NOMO-1 treated with DMSO at 0.1 percent for 48 hours (cell line): ENCODE data around the gene LHFPL3.

Experiments used
- DNase-seq: peaks from one replicate; lab custom pipeline; 2025; ENCODE audit not compliant: unreplicated experiment; lab: John Stamatoyannopoulos, UW

LHFPL3 gene

GRCh38 chr7:104794154-104794553 lies 465.8 kb downstream of the LHFPL3 start:
- no peak for DNase-seq

DNA sequence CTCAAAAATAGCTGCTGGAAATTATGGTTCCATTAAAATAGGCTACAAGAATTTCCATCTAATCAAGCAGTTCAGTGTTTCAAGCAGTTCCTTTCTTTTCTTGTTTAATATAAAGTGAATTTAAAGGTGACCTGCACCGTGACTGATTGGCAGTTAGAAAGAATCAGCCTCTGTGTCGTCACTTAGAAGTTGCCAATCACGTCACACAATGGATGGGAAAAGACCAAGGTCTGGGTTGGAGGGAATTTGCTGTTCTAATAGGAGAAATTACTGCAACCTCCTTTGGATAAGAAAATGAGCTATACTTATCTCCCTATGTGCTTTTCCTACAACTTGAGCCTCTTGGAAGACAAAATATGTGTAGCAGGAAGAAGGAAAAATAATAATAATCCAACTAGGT lies 466.2 kb downstream of the LHFPL3 start:
- DNase-seq: no peak

DNA sequence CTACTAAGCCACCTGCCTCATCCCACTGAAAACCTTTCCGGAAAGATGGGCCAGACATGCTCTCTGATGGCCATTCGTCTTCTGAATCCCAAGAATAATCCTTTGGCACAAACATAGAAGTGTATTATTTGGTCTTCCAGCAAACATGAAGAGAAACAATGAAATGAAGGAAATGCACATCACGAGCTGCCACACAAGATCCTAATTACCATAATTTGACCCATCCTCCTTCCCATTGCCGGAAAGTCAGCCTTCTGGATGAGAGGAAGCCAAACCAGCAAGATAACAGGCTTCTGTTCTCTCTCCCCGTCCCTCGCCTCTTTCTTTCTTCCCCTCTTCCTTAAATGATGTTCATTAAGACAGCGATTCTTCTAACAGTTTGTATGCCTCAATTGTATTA lies 466.7 kb downstream of the LHFPL3 start:
- no peak for DNase-seq

- no peak for DNase-seq
These were observed 467.4 kb downstream of the LHFPL3 start for GRCh38 chr7:104795616-104796398.

- DNase-seq: no peak
These were observed 471.9 kb downstream of the LHFPL3 start for GRCh38 chr7:104800307-104800706.

DNA sequence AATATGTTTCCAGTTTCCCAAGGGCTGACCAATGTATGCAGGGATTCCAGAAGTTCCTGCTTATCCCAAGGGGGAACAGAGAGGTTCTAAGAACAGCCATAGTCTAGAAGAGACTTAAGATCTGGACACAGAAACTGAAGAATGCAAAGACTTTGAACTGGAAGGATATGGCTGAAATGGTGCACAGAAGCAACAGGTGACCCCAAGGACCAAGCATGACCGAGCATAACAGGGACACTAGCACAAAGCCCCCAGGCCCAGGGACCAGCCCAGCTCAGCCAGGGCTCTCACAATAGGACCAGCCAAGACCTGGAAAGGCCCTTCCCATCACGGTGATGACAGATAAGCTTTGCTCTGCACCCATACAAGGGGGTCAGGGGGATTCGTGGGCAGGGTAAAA lies 472.6 kb downstream of the LHFPL3 start:
- DNase-seq: no peak

- no peak for DNase-seq
These were observed 475.5 kb downstream of the LHFPL3 start for GRCh38 chr7:104803931-104804330.

- no peak for DNase-seq
These were observed 476.3 kb downstream of the LHFPL3 start for GRCh38 chr7:104804696-104805095.

DNA sequence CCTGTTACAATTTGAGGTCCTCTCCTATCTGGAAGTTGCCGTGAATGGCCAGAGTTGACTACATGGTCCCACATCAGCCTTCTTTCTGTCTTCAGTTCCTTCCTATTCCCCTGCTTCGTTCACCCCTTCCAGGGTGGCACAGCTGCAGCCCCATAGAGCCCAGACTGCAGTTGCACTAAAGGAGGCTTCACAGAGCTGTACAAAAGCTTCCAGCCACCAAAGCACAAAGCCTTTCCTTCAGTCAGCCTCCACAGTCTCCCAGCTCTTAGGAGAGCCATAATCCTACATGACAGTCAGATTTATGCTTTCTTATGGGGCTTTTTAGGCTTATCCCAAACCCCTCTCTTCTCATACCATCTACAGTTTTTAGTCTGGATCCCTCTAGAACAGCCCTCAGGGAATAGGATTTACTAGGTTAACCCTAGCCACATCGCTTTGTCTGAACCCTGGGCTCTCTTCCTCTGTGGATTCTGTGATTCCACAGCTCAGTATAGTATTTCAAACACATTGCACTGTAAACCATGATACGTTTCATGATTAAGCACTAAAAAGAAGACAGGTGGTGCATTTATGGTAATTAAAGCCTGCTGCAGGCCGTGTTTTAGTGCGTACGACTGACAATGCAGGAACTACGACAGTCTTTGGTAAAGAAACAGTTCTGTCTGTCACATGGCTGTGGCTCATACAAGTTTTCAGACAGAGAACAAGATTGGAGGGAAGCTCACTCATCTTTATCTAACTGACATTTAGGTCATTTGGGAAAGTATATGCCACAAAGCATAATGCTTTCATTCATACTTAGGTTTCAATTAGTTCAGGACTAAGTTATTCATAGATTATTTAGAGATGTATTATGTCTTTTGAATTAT lies 477.3 kb downstream of the LHFPL3 start:
- DNase-seq: no peak

DNA sequence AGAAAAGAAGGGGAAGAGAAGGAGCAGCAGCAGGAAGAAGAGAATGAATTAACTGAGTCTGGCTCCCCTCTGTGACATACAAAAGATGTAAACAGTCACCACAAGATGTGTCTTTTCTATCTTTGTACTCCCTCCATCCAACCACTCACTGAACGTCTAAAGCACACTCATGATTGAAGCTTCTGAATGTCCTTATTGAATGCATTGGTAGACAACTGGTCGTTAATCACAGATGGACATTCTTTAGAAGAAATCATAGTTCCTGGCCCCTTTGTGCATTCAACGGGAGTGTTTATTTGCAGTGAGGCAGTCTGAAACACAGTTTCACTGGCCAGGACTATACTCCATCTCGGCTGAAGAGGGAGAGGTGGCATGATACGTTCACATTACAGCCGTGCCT lies 479.3 kb downstream of the LHFPL3 start:
- DNase-seq: no peak

DNA sequence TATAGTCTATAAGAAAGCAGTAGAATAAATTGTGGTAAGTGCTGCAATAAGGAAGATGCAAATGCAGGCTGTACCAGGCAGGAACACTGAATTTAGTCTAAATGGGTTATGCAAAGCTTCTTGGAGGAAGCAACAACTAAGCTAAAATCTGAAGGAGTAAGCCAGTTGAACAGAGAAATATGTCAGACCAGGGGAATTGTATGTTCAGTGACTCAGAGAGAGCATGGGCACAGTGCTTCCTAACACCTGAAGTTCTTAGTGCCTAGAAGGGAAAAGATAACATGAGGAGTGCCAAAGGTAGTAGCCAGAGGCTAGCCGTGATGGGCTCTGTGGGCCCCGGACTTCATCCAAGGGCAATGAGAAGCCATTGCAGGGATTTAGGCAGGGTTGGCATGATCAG lies 481.5 kb downstream of the LHFPL3 start:
- no peak for DNase-seq

- no peak for DNase-seq
These were observed 485.7 kb downstream of the LHFPL3 start for GRCh38 chr7:104814126-104814525.

- DNase-seq: no peak
These were observed 486.4 kb downstream of the LHFPL3 start for GRCh38 chr7:104814671-104815400.

DNA sequence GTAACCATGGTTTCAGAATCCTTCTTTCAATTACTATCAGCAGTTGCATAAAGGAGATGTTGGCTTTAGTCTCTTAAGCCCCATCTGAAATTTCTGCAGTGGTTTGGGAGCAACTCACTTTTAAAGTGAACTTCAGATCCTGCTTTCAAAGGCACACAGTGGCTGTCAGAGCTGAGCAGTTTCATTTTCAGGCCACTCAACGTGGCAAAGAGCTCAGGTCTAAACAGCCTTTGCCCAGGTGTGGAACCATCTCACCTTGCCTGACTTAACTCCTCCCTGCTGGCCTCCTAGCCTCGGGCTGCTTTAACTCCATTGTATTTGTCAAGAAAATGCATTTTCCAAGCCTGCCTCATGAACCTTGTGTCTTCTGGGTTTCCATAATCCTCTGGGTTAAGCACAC lies 488.1 kb downstream of the LHFPL3 start:
- no peak for DNase-seq

DNA sequence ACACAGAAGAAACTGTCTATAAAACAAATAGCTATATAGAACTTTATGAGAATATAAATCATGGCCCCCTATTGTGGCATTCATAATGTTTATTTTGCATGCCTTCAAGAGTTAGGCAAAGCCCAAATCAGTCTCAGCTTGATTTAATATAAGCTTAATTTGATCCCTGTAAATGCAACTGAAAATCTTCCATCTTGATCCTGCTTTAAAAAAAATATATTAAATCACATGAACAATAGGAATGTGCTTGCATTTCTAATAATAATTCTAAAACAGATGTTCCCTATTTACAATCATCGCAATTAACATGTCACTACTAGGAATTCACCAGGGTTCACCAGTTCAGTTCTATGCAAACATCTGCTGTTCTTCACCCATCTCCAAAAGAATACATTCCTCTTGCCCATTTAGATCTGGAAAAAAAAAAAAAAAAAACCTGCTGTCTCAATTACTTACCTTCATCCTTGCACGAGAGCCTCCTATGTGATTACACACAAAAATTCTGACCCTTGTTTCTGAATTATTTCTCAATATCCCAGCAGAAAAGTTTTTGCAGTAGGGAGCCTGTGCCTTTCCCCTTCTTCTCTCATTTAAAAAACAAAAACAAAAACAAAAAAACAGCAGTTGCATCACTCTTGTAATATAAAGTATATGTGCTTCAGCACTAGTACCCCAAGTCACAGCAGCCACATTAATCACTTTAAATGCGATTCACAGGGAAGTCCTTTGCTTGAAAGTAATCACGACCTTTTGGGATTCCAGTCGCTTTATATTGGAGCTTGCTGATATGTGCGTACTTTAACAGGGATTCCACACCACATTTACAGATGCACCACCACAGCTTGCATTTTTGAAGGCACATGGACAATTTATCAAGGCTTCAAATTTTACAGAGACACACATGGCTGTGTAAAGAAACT lies 490.8 kb downstream of the LHFPL3 start:
- no peak for DNase-seq

DNA sequence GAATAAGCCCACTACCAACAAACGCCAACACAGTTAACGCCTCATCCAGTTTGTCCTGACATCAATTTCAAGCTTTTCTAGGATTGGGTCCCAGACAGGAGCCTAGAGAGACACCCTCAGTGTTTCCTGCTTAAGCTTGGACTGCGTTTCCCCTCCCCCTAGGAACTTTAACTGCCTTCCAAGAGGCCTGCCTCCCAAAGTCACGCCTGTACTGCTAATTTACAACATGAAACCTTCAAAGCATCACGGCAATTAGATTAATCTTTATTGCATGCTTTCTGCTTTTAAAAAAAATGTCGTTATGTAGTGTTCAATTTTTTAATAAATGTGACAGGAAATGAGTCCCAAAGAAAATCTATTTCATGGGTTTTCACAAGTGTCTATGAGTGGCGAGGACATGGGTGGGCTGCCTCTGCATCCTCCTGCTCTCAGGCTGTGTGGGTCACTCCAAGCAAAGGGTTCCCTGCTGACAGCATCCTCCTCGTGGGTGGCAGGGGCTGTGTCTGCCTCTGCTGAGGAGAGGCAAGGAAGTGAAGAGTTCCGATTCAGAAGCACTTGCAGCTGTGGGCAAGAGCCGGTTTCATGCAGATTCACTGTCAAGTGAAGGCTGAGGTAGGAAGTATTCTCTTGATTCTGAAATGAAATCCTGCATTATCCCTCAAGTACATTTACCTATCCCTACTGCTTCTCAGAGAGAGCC lies 492.6 kb downstream of the LHFPL3 start:
- DNase-seq: no peak

GRCh38 chr7:104823177-104823576 lies 494.8 kb downstream of the LHFPL3 start:
- DNase-seq: no peak

DNA sequence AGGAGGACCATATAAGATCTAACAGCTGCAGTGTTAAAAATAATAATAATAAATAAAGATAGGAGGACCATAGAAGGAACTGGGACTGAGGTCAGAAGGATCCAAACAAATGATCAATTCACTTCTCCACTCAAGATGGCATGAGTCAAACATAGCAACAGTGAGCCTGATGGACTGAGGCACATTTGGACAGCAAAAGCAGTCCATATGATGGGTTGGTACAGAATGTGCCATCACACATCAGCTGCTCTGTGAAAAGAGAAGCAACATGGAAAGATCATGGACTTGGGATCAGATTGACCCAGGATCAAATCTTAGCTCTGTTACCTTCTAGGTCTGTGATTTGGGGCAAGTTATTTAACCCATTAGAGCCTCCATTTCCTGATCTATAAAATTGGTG lies 496.7 kb downstream of the LHFPL3 start:
- no peak for DNase-seq

GRCh38 chr7:104826135-104826534 lies 497.7 kb downstream of the LHFPL3 start:
- DNase-seq: no peak

DNA sequence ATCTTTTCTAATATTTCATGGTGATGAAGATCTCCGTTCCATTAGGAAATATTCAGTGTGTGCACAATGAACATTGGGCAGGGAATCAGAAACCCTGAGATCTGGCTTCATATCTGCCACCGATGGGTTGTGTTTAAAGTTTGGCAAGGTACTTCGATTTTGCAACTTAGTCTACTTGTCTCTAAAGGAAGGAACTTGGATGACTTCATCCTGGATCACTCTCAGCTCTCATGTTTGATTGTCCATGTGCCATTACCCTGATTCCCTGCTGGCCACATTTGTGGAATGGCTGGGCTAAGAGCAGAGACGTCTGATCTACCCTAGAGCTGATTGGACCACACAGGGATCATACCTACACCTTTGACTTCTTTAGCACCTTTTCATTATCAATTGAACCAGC lies 508.6 kb downstream of the LHFPL3 start:
- DNase-seq: no peak
